ENCODE measurements around the gene PTPA.

The PTPA gene

DNA sequence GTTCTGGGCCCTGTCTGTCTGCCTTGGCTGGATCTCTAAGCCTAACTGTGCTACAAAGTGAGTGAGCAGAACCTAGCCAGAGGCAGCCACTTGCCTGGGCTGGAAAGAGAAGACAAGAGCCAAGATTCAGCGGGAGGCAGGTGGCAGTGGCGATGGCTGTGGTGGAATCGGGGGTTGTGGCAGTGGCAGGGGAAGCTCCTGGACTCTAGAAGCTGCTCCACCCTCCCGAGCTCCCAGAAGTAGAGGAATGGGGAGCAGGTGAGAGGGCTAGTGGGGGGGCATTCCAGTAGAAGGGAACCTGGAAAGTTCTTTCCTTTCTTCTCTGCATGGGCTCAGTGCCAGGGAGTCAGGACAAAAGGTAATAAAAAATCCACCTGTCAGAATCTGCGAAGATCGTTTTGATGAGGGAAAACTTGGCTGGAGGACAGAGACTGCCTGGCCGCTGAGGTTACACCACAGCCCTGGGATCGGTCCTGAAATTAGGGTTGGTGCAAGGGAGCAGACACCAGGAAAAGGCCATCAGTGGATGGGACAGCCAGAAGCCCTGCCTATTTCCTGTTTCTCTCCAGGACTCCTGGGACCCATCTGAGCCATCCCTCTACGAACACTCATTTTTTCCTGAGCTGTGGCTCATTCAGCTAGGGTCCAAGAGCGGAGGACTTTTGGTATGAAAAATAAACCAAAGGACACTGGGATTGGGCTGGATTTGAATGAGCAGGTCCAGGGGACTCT is 2.2 kb upstream of the PTPA start:
- H3K9ac ChIP-seq (ENCODE audit: low read depth, low read length) = no peak overlapping the region
- H3K4me3 ChIP-seq (ENCODE audit: low read depth in 1 of 2, low read length in 2 of 2) = no peak overlapping the region
- H3K27me3 ChIP-seq (ENCODE audit: insufficient read depth, low read length, poor library complexity) = no peaks in the 10 kb centered on the region
- H3K36me3 ChIP-seq (ENCODE audit: insufficient read depth, low read length) = no peaks in the 10 kb centered on the region; the same call in 1 of the 2 replicates
- H3K79me2 ChIP-seq (ENCODE audit: insufficient read depth, low read length) = peaks cover 31% of the 10 kb centered on the region
- H3K9me3 ChIP-seq (ENCODE audit: insufficient read depth, low read length, severe bottlenecking) = no peaks in the 10 kb centered on the region
- no peaks in the 10 kb centered on the region for H4K20me1 ChIP-seq (ENCODE audit: insufficient read depth, low read length)
- no peak for DNase-seq
- TF ChIP-seq EZH2 (IDR thresholded peaks at IDR 0.05; ENCODE audit: borderline replicate concordance, low read depth, low read length, severe bottlenecking) = no peak
- TF ChIP-seq, protein P1, sequence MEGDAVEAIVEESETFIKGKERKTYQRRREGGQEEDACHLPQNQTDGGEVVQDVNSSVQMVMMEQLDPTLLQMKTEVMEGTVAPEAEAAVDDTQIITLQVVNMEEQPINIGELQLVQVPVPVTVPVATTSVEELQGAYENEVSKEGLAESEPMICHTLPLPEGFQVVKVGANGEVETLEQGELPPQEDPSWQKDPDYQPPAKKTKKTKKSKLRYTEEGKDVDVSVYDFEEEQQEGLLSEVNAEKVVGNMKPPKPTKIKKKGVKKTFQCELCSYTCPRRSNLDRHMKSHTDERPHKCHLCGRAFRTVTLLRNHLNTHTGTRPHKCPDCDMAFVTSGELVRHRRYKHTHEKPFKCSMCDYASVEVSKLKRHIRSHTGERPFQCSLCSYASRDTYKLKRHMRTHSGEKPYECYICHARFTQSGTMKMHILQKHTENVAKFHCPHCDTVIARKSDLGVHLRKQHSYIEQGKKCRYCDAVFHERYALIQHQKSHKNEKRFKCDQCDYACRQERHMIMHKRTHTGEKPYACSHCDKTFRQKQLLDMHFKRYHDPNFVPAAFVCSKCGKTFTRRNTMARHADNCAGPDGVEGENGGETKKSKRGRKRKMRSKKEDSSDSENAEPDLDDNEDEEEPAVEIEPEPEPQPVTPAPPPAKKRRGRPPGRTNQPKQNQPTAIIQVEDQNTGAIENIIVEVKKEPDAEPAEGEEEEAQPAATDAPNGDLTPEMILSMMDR (IDR thresholded peaks at IDR 0.05; ENCODE audit: borderline replicate concordance, extremely low read depth, low read length, poor library complexity, severe bottlenecking) = no peak
- no peak for ATAC-seq (ENCODE audit: insufficient read depth, low read depth)
- no peak overlapping the region for H3K4me2 ChIP-seq (ENCODE audit: insufficient read depth, low read length)
- H3K27ac ChIP-seq (ENCODE audit: low read length) = no peak overlapping the region
- no peak overlapping the region for H2AFZ ChIP-seq (ENCODE audit: low read depth, low read length)
- H3K4me1 ChIP-seq (ENCODE audit: insufficient read depth, low read length) = peaks cover 27% of the 10 kb centered on the region

DNA sequence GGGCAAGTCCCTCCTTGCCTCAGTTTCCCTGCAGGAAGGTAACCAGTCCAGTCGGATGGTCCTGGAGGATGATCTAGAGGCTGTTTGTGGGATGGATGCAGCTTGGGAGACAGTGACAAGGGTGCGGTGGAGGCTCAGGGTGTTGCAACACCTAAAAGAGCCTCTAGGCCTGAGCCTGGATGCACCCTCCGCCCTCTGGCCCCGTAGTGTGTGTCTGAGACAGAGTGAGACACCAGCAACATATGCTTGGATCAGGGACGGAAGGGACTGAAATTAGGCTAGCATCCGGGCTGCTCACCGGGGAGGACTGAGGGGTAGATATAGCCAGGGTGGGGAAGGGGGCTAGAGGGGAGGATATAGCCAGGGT is 1.7 kb upstream of the PTPA start:
- no peak overlapping the region for H3K27ac ChIP-seq (ENCODE audit: low read length)
- ATAC-seq (ENCODE audit: insufficient read depth, low read depth) (no peak), DNase-seq (peak; percentile 14)
- no peak overlapping the region for H2AFZ ChIP-seq (ENCODE audit: low read depth, low read length)
- H3K9ac ChIP-seq (ENCODE audit: low read depth, low read length) = no peak overlapping the region
- no peak overlapping the region for H3K4me3 ChIP-seq (ENCODE audit: low read depth in 1 of 2, low read length in 2 of 2)
- H3K79me2 ChIP-seq (ENCODE audit: insufficient read depth, low read length) = peaks cover 36% of the 10 kb centered on the region
- no peaks in the 10 kb centered on the region; the same call in 1 of the 2 replicates for H3K36me3 ChIP-seq (ENCODE audit: insufficient read depth, low read length)
- H3K27me3 ChIP-seq (ENCODE audit: insufficient read depth, low read length, poor library complexity) = no peaks in the 10 kb centered on the region
- H3K4me1 ChIP-seq (ENCODE audit: insufficient read depth, low read length) = peaks cover 32% of the 10 kb centered on the region
- TF ChIP-seq, protein P1 (IDR thresholded peaks at IDR 0.05; ENCODE audit: borderline replicate concordance, extremely low read depth, low read length, poor library complexity, severe bottlenecking) = no peak
- no peak for TF ChIP-seq EZH2 (IDR thresholded peaks at IDR 0.05; ENCODE audit: borderline replicate concordance, low read depth, low read length, severe bottlenecking)
- H4K20me1 ChIP-seq (ENCODE audit: insufficient read depth, low read length) = no peaks in the 10 kb centered on the region
- H3K9me3 ChIP-seq (ENCODE audit: insufficient read depth, low read length, severe bottlenecking) = no peaks in the 10 kb centered on the region
- no peak overlapping the region for H3K4me2 ChIP-seq (ENCODE audit: insufficient read depth, low read length)

DNA sequence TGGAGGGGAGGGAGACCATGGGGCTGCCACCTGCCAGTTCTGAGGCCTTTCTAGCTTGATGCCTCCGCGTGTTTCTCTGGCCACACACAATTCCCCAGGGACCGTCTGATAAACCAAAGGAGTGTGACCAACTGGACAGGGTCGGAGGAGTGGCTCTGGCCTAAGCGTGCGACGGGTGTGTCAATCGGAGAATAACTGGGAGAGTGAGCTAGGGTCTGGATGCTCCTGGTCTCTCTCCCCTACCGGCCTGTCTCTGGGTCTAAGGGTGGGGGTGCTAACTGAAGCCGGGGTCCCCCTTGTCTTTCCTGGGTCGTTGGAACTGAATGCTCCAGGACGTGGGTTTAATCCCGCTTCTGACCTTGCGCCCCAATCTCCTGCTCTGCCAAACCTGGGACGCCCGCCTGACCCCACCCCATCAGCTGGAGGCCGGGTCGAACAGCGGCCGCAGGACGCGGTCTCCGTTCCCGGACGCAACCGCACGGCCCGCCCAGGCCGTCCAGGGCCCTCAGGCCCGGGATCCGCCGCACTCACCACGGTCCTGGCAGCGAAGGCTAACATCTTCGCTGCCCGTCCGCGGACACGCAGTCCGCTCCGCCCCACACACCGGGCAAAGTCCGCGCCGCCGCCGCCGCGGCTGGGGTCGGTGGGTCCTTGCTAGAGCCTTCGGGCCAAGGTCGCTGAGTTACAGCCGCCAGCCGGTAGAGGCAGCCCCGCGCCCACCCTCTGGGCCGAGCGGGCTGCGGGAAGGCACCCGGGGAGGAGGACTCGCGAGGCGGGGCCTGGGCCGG is 1.1 kb upstream of the PTPA start:
- no peak overlapping the region for H2AFZ ChIP-seq (ENCODE audit: low read depth, low read length)
- no peaks in the 10 kb centered on the region; the same call in 1 of the 2 replicates for H3K36me3 ChIP-seq (ENCODE audit: insufficient read depth, low read length)
- peaks cover 32% of the 10 kb centered on the region for H3K4me1 ChIP-seq (ENCODE audit: insufficient read depth, low read length)
- DNase-seq (no peak), ATAC-seq (ENCODE audit: insufficient read depth, low read depth) (no peak)
- H3K4me3 ChIP-seq (ENCODE audit: low read depth in 1 of 2, low read length in 2 of 2) = no peak overlapping the region
- H4K20me1 ChIP-seq (ENCODE audit: insufficient read depth, low read length) = no peaks in the 10 kb centered on the region
- H3K27ac ChIP-seq (ENCODE audit: low read length) = no peak overlapping the region
- peak overlapping the region; percentile 33 for H3K4me2 ChIP-seq (ENCODE audit: insufficient read depth, low read length)
- H3K79me2 ChIP-seq (ENCODE audit: insufficient read depth, low read length) = peaks cover 43% of the 10 kb centered on the region
- TF ChIP-seq, protein P1 (IDR thresholded peaks at IDR 0.05; ENCODE audit: borderline replicate concordance, extremely low read depth, low read length, poor library complexity, severe bottlenecking) = no peak
- TF ChIP-seq EZH2 (IDR thresholded peaks at IDR 0.05; ENCODE audit: borderline replicate concordance, low read depth, low read length, severe bottlenecking) = no peak
- no peaks in the 10 kb centered on the region for H3K27me3 ChIP-seq (ENCODE audit: insufficient read depth, low read length, poor library complexity)
- no peak overlapping the region for H3K9ac ChIP-seq (ENCODE audit: low read depth, low read length)
- H3K9me3 ChIP-seq (ENCODE audit: insufficient read depth, low read length, severe bottlenecking) = no peaks in the 10 kb centered on the region

Measured in DND-41 (cell line).